IPS DF 4.7 (cell line): ENCODE measurements around the gene ZWILCH.
A peak's percentile ranks its signal among the peaks of the same experiment; 100 is the strongest.
"Not testable (repeated sequence)": the region's sequence is repeated elsewhere in the genome, so short reads cannot be mapped to it uniquely, and the experiment has no call there.

Source experiments
- DNase-seq: peaks from one replicate; pipeline ENCODE4 v3.0.0-alpha.2; 2013; ENCODE audit warnings: low spot score; ENCODE audit errors: extremely low read depth

ZWILCH gene

GRCh38 chr15:66504563-66505429 lies at the start of gene ZWILCH, which contains the start of gene RPL4:
Gene ZWILCH (plus strand): TSS chr15:66505326. CDS start chr15:66505339, 13 bp downstream.
Gene RPL4 (minus strand): TSS chr15:66504855. CDS start chr15:66504790, 65 bp downstream.
- DNase-seq, result peak; percentile 58

- DNase-seq, result no peak
Observed at GRCh38 chr15:66456211-66456610, 48.9 kb upstream of the ZWILCH start.

GRCh38 chr15:66459818-66460615 lies 45.1 kb upstream of the ZWILCH start:
- no peak for DNase-seq

- not testable (repeated sequence) for DNase-seq
Observed at GRCh38 chr15:66461294-66461693, 43.8 kb upstream of the ZWILCH start.

GRCh38 chr15:66461917-66462316 lies 43.2 kb upstream of the ZWILCH start:
- DNase-seq, result no peak

GRCh38 chr15:66462627-66463026 lies 42.5 kb upstream of the ZWILCH start:
- no peak for DNase-seq

- not testable (repeated sequence) for DNase-seq
Observed at GRCh38 chr15:66465294-66465693, 39.8 kb upstream of the ZWILCH start.

- DNase-seq, result not testable (repeated sequence)
Observed at GRCh38 chr15:66467162-66468040, 37.7 kb upstream of the ZWILCH start.

- DNase-seq, result not testable (repeated sequence)
Observed at GRCh38 chr15:66470825-66471224, 34.3 kb upstream of the ZWILCH start.

- DNase-seq, result no peak
Observed at GRCh38 chr15:66472176-66472999, 32.7 kb upstream of the ZWILCH start.

- DNase-seq, result peak; percentile 72
Observed at GRCh38 chr15:66474135-66474534, 31.0 kb upstream of the ZWILCH start.

- DNase-seq, result no peak
Observed at GRCh38 chr15:66474963-66475362, 30.2 kb upstream of the ZWILCH start.

GRCh38 chr15:66476535-66476934 lies 28.6 kb upstream of the ZWILCH start:
- no peak for DNase-seq

GRCh38 chr15:66477011-66477410 lies 28.1 kb upstream of the ZWILCH start:
- no peak for DNase-seq

- DNase-seq, result no peak
Observed at GRCh38 chr15:66480267-66480666, 24.9 kb upstream of the ZWILCH start.

- no peak for DNase-seq
Observed at GRCh38 chr15:66481107-66481856, 23.8 kb upstream of the ZWILCH start.

GRCh38 chr15:66482539-66482938 lies 22.6 kb upstream of the ZWILCH start:
- no peak for DNase-seq

- DNase-seq, result no peak
Observed at GRCh38 chr15:66483131-66483566, 22.0 kb upstream of the ZWILCH start.

- no peak for DNase-seq
Observed at GRCh38 chr15:66484539-66485112, 20.5 kb upstream of the ZWILCH start.
